Measurements from ENCODE around the gene MAN2B2. TPM values are rescaled to one million over a fixed set of nuclear protein-coding genes. Genes with fewer than 3 reads are reported as not detected.
A peak's percentile ranks its signal among the peaks of the same experiment; 100 is the strongest.

MAN2B2 gene
- total RNA-seq, 1 experiment from 2014 or later, result 20.1 TPM

GRCh38 chr4:6575503-6576240, 683 bp downstream of the MAN2B2 start:
- peak overlapping the region; percentile 89; the same call in 1 of the 2 replicates for H2AFZ ChIP-seq (ENCODE audit: low read length)

GRCh38 chr4:6576512-6576911, 1.5 kb downstream of the MAN2B2 start:
- Histone ChIP-seq H4K20me1 (ENCODE audit: insufficient read depth, low read depth, low read length) (no peaks in the 10 kb centered on the region), H3K27me3 (ENCODE audit: low read length) (no peaks in the 10 kb centered on the region), H2AFZ (ENCODE audit: low read length) (no peak overlapping the region), H3K4me3 (ENCODE audit: low read length) (peak overlapping the region; percentile 100; the same call in 1 of the 2 replicates), H3K79me2 (ENCODE audit: low read length) (peaks cover 14% of the 10 kb centered on the region), H3K4me2 (ENCODE audit: low read depth, low read length, poor library complexity, severe bottlenecking) (no peak overlapping the region), H3K9me2 (replicated peaks; ENCODE audit: insufficient read depth, low read length) (no peaks in the 10 kb centered on the region), H3K4me1 (ENCODE audit: low read length) (peaks cover 17% of the 10 kb centered on the region), H3K36me3 (ENCODE audit: insufficient read depth, low read length) (peaks cover 36% of the 10 kb centered on the region), H3K27ac (ENCODE audit: low read length) (no peak overlapping the region), H3K9ac (ENCODE audit: low read length) (0 out of 2 replicates have a peak overlapping the region, but pooled peaks have one; percentile 100), H3K9me3 (ENCODE audit: low read length) (no peaks in the 10 kb centered on the region)
- no peak for DNase-seq

More at GRCh38 chr4:6575503-6576240, 683 bp downstream of the MAN2B2 start:
- DNase-seq, result no peak
- Histone ChIP-seq H3K9ac (ENCODE audit: low read length) (peak overlapping the region; percentile 100), H3K27ac (ENCODE audit: low read length) (peak overlapping the region; percentile 53; the same call in 1 of the 2 replicates), H3K27me3 (ENCODE audit: low read length) (no peaks in the 10 kb centered on the region), H3K79me2 (ENCODE audit: low read length) (peaks cover 14% of the 10 kb centered on the region), H3K4me2 (ENCODE audit: low read depth, low read length, poor library complexity, severe bottlenecking) (peak overlapping the region; percentile 88), H3K4me3 (ENCODE audit: low read length) (peak overlapping the region; percentile 100), H3K9me3 (ENCODE audit: low read length) (no peaks in the 10 kb centered on the region), H3K9me2 (replicated peaks; ENCODE audit: insufficient read depth, low read length) (no peaks in the 10 kb centered on the region), H3K4me1 (ENCODE audit: low read length) (peaks cover 17% of the 10 kb centered on the region), H4K20me1 (ENCODE audit: insufficient read depth, low read depth, low read length) (no peaks in the 10 kb centered on the region), H3K36me3 (ENCODE audit: insufficient read depth, low read length) (peaks cover 28% of the 10 kb centered on the region)

- Histone ChIP-seq H3K9ac (ENCODE audit: low read length) (no peak overlapping the region), H4K20me1 (ENCODE audit: insufficient read depth, low read depth, low read length) (no peaks in the 10 kb centered on the region), H3K36me3 (ENCODE audit: insufficient read depth, low read length) (peaks cover 41% of the 10 kb centered on the region), H3K27ac (ENCODE audit: low read length) (no peak overlapping the region), H3K4me1 (ENCODE audit: low read length) (peaks cover 17% of the 10 kb centered on the region), H3K27me3 (ENCODE audit: low read length) (no peaks in the 10 kb centered on the region), H3K79me2 (ENCODE audit: low read length) (peaks cover 14% of the 10 kb centered on the region), H3K9me3 (ENCODE audit: low read length) (peaks cover under 1% of the 10 kb centered on the region; the same call in 1 of the 2 replicates), H2AFZ (ENCODE audit: low read length) (no peak overlapping the region), H3K9me2 (replicated peaks; ENCODE audit: insufficient read depth, low read length) (no peaks in the 10 kb centered on the region), H3K4me3 (ENCODE audit: low read length) (no peak overlapping the region), H3K4me2 (ENCODE audit: low read depth, low read length, poor library complexity, severe bottlenecking) (no peak overlapping the region)
- DNase-seq, result no peak
Observed at GRCh38 chr4:6576932-6577331, 1.9 kb downstream of the MAN2B2 start.

DNA sequence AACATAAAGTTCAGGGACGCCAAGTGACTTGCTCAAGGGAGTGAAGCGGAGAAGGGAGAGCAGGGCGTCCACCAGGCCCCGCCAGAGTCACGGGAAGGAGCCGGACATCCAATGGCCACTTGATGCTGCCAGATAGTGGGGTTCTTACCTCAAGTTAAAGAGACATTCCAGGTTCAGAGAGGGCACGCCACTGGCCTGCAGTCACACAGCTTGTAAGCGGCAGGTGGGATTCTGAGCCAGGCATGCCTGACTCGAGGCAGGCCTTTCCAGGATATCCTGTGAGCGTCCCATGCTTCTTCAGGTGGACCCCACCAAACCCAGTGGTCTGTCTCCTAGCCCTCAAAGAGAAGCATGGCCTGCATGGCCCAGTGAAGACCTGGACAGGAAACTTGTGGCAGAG, 2.4 kb downstream of the MAN2B2 start:
- no peaks in the 10 kb centered on the region for H4K20me1 ChIP-seq (ENCODE audit: insufficient read depth, low read depth, low read length)
- peaks cover 14% of the 10 kb centered on the region for H3K79me2 ChIP-seq (ENCODE audit: low read length)
- no peaks in the 10 kb centered on the region for H3K9me2 ChIP-seq (replicated peaks; ENCODE audit: insufficient read depth, low read length)
- no peak overlapping the region for H3K4me2 ChIP-seq (ENCODE audit: low read depth, low read length, poor library complexity, severe bottlenecking)
- H3K9ac ChIP-seq (ENCODE audit: low read length), result no peak overlapping the region
- H3K27me3 ChIP-seq (ENCODE audit: low read length), result no peaks in the 10 kb centered on the region
- H3K27ac ChIP-seq (ENCODE audit: low read length), result no peak overlapping the region
- H3K36me3 ChIP-seq (ENCODE audit: insufficient read depth, low read length), result peaks cover 44% of the 10 kb centered on the region
- no peak overlapping the region for H3K4me3 ChIP-seq (ENCODE audit: low read length)
- H3K4me1 ChIP-seq (ENCODE audit: low read length), result peaks cover 17% of the 10 kb centered on the region
- H3K9me3 ChIP-seq (ENCODE audit: low read length), result peaks cover 2% of the 10 kb centered on the region; the same call in 1 of the 2 replicates
- H2AFZ ChIP-seq (ENCODE audit: low read length), result no peak overlapping the region
- no peak for DNase-seq

DNA sequence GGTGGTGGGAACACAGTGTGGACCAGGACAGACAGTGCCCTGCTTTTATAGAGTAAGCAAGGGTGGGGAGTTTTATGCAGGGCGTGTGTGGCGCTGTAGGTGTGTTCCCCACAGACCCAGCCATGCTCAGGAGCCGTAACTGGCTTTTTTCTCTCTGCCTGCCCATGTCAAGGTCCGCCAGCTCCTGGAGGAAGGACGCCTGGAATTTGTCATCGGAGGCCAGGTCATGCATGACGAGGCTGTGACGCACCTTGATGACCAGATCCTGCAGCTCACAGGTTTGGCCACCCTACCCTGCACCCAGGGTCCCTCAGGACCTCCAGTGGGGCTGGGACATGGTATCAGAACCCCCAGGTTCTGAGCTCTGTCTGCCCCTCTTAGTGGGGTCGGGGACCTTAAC, 3.2 kb downstream of the MAN2B2 start:
- H3K4me2 ChIP-seq (ENCODE audit: low read depth, low read length, poor library complexity, severe bottlenecking), result no peak overlapping the region
- H4K20me1 ChIP-seq (ENCODE audit: insufficient read depth, low read depth, low read length), result no peaks in the 10 kb centered on the region
- no peaks in the 10 kb centered on the region for H3K9me2 ChIP-seq (replicated peaks; ENCODE audit: insufficient read depth, low read length)
- no peak overlapping the region for H3K4me3 ChIP-seq (ENCODE audit: low read length)
- H3K4me1 ChIP-seq (ENCODE audit: low read length), result peaks cover 17% of the 10 kb centered on the region
- no peak for DNase-seq
- no peak overlapping the region for H3K9ac ChIP-seq (ENCODE audit: low read length)
- no peak overlapping the region for H2AFZ ChIP-seq (ENCODE audit: low read length)
- no peak overlapping the region for H3K27ac ChIP-seq (ENCODE audit: low read length)
- H3K79me2 ChIP-seq (ENCODE audit: low read length), result peaks cover 14% of the 10 kb centered on the region
- H3K36me3 ChIP-seq (ENCODE audit: insufficient read depth, low read length), result peaks cover 44% of the 10 kb centered on the region
- H3K27me3 ChIP-seq (ENCODE audit: low read length), result no peaks in the 10 kb centered on the region
- H3K9me3 ChIP-seq (ENCODE audit: low read length), result peaks cover 2% of the 10 kb centered on the region; the same call in 1 of the 2 replicates

- Histone ChIP-seq H3K27ac (ENCODE audit: low read length) (no peak overlapping the region), H3K36me3 (ENCODE audit: insufficient read depth, low read length) (peaks cover 56% of the 10 kb centered on the region), H3K79me2 (ENCODE audit: low read length) (peaks cover 11% of the 10 kb centered on the region), H3K27me3 (ENCODE audit: low read length) (no peaks in the 10 kb centered on the region), H3K9ac (ENCODE audit: low read length) (no peak overlapping the region), H3K9me2 (replicated peaks; ENCODE audit: insufficient read depth, low read length) (no peaks in the 10 kb centered on the region), H4K20me1 (ENCODE audit: insufficient read depth, low read depth, low read length) (no peaks in the 10 kb centered on the region), H2AFZ (ENCODE audit: low read length) (no peak overlapping the region), H3K4me1 (ENCODE audit: low read length) (peaks cover 9% of the 10 kb centered on the region), H3K4me2 (ENCODE audit: low read depth, low read length, poor library complexity, severe bottlenecking) (no peak overlapping the region), H3K4me3 (ENCODE audit: low read length) (no peak overlapping the region), H3K9me3 (ENCODE audit: low read length) (peaks cover 2% of the 10 kb centered on the region; the same call in 1 of the 2 replicates)
- no peak for DNase-seq
Observed at GRCh38 chr4:6580353-6580752, 5.4 kb downstream of the MAN2B2 start.

DNA sequence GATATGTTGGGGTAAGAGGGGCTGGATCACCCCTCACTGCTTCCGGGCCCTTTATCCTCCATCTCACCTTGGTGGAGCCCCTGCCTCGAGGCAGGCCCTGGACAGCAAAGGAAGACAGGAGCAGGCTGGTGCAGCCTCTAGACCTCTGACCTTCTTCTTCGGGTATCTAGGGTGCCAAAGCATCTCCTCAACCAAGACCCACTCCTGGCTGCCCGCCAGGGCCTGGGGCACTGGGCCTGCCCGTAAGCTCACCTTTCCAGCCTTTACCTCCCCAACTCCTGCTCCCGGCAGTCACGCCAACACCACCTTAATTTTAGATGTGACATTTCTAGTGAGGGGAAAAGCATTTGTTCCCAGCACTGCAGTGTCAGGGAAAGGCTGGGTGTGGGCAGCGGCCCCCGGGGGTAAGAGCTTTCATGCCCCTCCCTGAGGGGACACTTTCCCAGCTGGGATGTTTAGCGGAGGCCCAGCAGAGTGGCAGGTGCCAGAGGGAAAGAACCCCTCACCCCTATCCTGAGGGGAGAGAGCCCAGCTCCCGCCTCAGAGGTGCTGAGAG, 6.7 kb downstream of the MAN2B2 start:
- DNase-seq, result no peak

DNA sequence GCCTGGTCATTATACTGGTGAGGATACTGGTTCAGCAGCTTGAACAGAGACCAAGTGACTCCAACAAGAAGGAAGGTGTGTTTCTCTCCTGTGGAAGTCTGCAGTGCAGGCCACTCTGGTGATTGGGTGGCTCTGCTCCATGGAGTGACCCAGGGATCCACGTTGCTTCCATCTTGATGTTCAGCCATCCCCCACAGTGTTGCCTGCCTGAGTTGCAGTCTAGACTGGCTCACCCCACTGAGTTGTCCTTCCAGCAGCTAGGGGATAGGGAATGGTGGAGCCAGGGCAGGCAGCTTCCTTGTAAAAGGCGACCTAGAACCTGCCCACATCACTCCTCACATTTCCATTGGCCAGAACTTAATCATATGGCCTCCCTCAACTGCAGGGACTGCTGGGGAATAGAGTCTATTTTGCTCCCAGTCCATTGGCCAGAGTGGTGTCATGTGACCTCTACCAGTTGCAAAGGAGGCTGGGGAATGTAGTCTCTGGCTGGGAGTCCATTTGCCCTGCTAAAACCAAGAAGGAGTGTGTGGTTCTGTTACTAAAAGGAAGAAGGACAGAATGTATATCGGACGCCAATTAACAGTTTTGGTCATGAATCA, 8.0 kb downstream of the MAN2B2 start:
- peak; percentile 82 for DNase-seq
- Histone ChIP-seq H3K4me3 (ENCODE audit: low read length) (no peak overlapping the region), H4K20me1 (ENCODE audit: insufficient read depth, low read depth, low read length) (no peaks in the 10 kb centered on the region), H3K27ac (ENCODE audit: low read length) (no peak overlapping the region), H3K9ac (ENCODE audit: low read length) (no peak overlapping the region), H2AFZ (ENCODE audit: low read length) (no peak overlapping the region), H3K9me3 (ENCODE audit: low read length) (peaks cover 2% of the 10 kb centered on the region; the same call in 1 of the 2 replicates), H3K36me3 (ENCODE audit: insufficient read depth, low read length) (peaks cover 46% of the 10 kb centered on the region), H3K4me1 (ENCODE audit: low read length) (no peaks in the 10 kb centered on the region), H3K79me2 (ENCODE audit: low read length) (no peaks in the 10 kb centered on the region), H3K4me2 (ENCODE audit: low read depth, low read length, poor library complexity, severe bottlenecking) (no peak overlapping the region), H3K27me3 (ENCODE audit: low read length) (no peaks in the 10 kb centered on the region), H3K9me2 (replicated peaks; ENCODE audit: insufficient read depth, low read length) (no peaks in the 10 kb centered on the region)

More for the DNA sequence above, 6.7 kb downstream of the MAN2B2 start:
- no peak overlapping the region for H3K4me2 ChIP-seq (ENCODE audit: low read depth, low read length, poor library complexity, severe bottlenecking)
- H3K36me3 ChIP-seq (ENCODE audit: insufficient read depth, low read length), result peaks cover 56% of the 10 kb centered on the region
- H3K27me3 ChIP-seq (ENCODE audit: low read length), result no peaks in the 10 kb centered on the region
- H3K4me3 ChIP-seq (ENCODE audit: low read length), result no peak overlapping the region
- no peaks in the 10 kb centered on the region for H4K20me1 ChIP-seq (ENCODE audit: insufficient read depth, low read depth, low read length)
- H3K9me3 ChIP-seq (ENCODE audit: low read length), result peaks cover 2% of the 10 kb centered on the region; the same call in 1 of the 2 replicates
- H3K9me2 ChIP-seq (replicated peaks; ENCODE audit: insufficient read depth, low read length), result no peaks in the 10 kb centered on the region
- H2AFZ ChIP-seq (ENCODE audit: low read length), result no peak overlapping the region
- H3K27ac ChIP-seq (ENCODE audit: low read length), result no peak overlapping the region
- H3K4me1 ChIP-seq (ENCODE audit: low read length), result no peaks in the 10 kb centered on the region
- H3K79me2 ChIP-seq (ENCODE audit: low read length), result no peaks in the 10 kb centered on the region
- no peak overlapping the region for H3K9ac ChIP-seq (ENCODE audit: low read length)
